ENCODE data around the gene LCE3A.

GRCh38 chr1:152657677-152658076, 34.8 kb upstream of the LCE3A start:
- no peak for TF ChIP-seq REST (IDR thresholded peaks at IDR 0.05; ENCODE audit: low read depth, low read length)
- no peak for TF ChIP-seq RAD51 (IDR thresholded peaks at IDR 0.05)
- TF ChIP-seq FOS (IDR thresholded peaks at IDR 0.05; ENCODE audit: borderline replicate concordance, extremely low read depth, insufficient read length) = no peak
- no peak for TF ChIP-seq POLR2A (IDR thresholded peaks at IDR 0.05; ENCODE audit: low read depth, low read length)
- no peak for TF ChIP-seq ZNF592 (IDR thresholded peaks at IDR 0.05)
- no peak for TF ChIP-seq POLR2AphosphoS5 (IDR thresholded peaks at IDR 0.05; ENCODE audit: low read length)
- no peak for TF ChIP-seq CTCF (IDR thresholded peaks at IDR 0.05 in 2 of 3, conservative IDR thresholded peaks at IDR 0.05 in 1 of 3; ENCODE audit: control insufficient read depth in 2 of 3, extremely low read depth in 1 of 3, insufficient read depth in 1 of 3, low read depth in 3 of 3, low read length in 3 of 3)
